Amniotic epithelial cell (primary cell): ENCODE measurements around the gene PSMD9.
"Not testable (repeated sequence)": the region's sequence is repeated elsewhere in the genome, so short reads cannot be mapped to it uniquely, and the experiment has no call there.

Source experiments
- DNase-seq: peaks from one replicate; pipeline ENCODE4 v3.0.0-alpha.2; 2010; ENCODE audit warnings: low read depth

PSMD9 gene

DNA sequence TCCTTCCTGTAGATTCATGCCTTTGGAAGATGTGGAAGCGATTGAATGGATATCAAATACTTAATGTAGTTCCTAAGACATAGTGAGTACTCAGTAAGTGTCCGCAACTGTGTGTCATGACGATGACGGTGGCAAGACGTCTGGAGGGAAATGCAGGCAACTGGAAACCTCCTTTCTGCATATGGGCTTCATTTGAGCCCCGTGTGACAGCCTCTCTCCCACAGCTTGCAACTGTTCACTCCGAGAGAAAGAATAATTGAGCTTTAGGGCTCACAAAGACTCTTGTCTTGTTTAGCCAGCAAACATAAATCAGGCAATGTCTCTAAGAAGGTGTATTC, 36.7 kb downstream of the PSMD9 start:
- no peak for DNase-seq

DNA sequence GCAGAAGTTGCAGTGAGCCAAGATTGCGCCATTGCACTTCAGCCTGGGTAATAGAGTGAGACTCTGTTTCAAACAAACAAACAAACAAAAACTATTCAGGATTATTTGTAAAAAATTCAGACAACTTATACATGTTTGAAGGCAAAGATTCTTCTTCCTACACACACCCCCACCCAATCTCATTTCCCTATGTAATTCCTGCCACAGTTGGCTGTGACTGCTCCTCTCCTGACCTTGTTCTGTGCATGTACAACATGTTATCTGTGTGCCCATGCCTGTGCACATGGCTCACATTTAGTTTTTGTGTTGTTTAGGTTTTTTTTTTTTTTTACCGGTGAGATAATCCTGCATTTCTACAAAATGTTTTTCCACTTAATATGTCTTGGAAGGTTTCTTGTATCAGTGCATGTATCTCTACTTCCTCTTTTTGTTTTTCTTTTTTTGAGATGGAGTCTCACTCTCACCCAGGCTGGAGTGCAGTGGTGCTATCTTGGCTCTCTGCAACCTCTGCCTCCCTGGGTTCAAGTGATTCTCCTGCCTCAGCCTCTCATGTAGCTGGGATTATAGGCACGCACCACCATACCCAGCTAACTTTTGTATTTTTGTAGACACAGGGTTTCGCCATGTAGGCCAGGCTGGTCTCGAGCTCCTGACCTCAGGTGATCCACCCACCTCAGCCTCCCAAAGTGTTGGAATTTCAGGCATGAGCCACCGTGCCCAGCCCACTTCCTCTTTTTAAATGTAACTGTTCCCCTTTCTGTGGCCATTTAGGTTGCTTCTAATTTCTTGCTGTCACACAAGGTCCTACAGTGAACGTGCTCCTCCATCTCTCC, 38.5 kb downstream of the PSMD9 start:
- no peak for DNase-seq

DNA sequence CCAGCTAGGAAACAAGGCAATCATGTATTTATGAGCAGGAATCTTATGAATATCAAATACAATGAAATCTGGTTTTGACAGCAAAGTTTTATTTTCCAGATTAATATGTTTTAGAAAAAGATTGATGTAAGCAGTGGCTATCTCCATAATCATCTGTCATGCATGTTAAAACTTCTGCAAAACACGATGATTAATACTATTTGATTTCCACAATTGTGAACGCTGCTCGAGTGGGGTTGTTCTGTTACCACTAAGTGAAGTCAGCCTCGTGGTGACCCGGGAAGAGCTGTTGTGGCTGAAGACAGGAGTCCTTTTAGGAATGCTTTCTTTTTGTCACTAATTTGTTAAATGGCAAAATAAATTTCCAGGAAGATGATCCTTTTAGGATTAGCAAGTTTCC, 39.2 kb downstream of the PSMD9 start:
- no peak for DNase-seq

DNA sequence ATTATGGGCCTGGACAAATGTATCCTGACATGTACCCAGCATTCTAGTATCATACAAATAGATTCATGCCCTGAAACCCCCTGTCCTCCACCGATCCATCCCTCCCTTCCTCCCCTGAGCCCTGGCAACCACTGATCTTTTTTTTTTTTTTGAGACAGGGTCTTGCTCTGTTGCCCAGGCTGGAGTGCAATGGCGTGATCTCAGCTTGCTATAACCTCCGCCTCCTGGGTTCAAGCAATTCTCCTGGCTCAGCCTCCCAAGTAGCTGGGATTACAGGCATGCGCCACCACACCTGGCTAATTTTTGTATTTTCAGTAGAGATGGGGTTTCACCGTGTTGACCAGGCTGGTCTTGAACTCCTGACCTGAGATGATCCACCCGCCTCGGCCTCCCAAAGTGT, 41.0 kb downstream of the PSMD9 start:
- not testable (repeated sequence) for DNase-seq

DNA sequence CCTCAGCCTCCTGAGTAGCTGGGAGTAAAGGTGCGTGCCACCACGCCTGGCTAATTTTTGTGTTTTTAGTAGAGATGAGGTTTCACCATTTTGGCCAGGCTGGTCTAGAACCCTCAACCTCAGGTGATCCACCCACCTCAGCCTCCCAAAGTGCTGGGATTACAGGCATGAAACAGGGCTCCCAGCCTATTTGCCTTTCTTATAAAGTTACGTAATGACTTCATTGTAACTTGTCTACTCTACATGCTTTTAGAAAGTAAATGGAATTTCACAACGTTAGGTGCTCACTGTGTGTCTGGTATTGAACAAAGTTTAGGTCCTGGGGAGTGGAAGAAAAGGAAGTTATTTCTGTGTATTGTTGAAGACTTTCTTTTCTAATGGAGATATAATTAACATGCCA, 42.3 kb downstream of the PSMD9 start:
- DNase-seq = no peak

DNA sequence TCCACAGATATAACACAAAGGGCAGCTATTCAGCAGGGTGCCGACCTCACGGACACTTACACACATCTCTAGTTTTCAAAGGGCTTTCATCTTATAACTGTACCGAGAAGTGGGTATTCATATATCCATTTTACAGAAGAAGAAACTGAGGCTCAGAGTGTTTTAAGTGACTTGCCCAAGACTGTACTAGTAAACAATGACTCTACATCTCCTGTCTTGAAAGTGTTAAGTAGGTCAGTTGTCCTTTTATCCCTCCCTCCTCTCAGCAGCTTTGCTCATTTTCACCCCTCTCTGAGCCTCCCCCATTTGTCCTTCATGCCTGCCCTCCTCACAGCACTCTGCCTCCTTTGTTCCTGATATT, 43.6 kb downstream of the PSMD9 start:
- no peak for DNase-seq

DNA sequence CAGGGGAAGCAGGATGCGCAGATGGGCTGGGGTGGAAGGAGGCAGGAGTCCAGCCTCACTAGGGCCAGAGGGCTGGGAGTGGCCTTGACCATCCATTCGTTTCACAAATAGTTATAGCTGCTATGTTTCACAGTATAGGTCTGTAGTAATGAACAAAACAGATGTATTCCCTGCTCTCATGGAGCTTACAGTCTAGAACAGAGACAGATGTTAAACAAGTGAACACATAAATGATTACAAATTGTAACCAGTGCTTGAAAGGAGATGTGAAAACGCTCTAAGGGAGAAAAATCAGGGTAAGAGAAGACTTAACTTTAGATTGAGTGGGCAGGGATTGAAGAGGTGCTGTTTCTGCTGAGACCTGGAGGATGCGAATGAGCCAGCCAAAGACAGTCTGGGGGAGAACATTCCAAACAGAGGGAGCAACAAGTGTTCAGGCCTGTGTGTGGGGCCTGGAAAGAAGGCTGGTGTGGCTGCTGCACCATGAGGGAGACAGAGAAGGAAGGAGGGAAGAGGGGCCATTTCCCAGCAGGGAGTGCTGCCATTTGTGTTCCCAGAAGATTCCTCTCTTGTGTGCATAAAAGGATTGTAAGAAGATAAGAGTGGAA, 44.4 kb downstream of the PSMD9 start:
- DNase-seq = no peak

DNA sequence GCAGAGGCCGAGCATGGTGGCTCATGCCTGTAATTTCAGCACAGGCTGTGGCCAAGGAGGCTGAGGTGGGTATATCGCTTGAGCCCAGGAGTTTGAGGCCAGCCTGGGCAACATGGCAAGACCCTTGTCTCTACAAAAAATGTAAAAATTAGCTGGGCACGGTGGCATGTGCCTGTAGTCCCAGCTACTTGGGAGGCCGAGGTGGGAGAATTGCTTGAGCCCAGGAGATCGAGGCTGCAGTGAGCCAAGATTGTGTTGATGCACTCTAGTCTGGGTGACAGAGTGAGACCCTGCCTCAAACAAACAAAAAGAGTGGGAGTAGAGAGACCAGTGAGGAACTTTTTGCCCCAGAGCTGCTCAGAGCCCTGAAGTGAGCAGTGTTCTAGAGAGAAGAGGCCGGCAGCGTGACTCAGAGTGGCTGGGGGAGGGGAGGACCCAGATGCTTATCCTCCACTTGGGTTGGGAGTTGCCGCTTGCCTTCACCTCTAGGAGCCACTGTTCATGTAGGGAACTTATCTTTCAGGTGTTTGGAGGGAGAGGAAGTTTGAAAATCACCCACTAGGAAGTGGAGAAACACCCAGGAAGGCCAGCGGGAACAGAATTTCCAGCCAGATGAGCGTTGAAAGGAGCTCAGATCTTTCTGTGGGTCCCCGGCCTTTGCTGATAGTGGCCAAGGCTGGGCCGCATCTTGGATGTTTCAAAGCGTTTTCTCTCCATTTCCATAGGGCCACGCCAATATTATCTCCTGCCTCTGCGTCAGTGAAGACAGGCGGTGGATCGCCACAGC, 45.1 kb downstream of the PSMD9 start:
- peak; percentile 79 for DNase-seq

DNA sequence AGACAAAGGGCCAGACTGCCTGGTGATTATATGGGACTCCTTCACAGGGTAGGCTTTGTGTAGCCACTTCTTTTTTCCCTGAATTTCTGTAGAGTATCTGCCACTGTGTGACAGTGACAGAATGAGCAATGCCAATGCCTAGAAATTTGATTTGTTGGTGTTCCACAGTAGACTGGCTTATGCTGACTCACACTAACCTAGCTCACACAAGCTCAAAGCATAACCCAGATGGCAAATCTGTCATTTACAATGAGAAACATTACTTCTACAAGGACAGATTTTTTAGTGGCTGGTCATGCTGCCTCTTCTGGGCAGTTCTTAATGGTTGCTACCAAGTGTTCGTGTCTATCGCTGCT, 45.7 kb downstream of the PSMD9 start:
- no peak for DNase-seq

DNA sequence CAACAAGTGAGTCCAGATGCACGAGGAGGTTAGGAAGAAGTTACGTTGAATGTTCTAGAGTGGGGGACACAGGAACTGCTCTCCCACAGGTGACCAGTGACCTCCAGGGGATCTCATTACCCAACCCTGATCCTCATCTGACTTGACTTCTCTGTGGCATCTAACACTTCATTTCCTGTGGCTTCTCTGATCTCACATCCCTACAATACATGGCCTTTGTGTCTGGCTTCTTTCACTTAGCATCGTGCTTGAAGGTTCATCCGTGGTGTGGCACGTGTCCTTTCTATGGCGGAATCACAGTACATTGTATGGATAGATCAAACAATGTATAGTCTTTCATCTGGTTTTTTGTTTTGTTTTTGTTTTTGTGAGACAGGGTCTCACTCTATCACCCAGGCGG, 49.1 kb downstream of the PSMD9 start:
- no peak for DNase-seq

DNA sequence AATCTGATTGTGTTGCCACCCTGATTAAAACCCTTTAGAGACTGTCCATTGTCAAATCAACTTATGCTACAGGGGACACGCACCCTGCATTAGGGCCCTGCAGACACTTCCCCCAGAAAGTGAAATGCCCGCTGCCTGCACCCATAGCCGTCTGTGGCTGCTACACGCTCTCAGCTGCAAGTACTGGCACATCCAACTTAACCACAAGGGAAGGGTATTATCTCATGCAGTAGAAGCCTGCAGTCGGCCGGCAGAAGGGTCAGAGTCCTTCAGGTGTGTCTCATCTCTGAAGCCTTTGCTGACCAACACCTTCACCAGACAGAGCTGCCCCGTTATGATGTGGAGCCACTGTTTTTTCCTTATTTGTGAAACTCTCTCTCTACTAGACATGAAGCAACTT, 50.6 kb downstream of the PSMD9 start:
- DNase-seq = peak; percentile 59

DNA sequence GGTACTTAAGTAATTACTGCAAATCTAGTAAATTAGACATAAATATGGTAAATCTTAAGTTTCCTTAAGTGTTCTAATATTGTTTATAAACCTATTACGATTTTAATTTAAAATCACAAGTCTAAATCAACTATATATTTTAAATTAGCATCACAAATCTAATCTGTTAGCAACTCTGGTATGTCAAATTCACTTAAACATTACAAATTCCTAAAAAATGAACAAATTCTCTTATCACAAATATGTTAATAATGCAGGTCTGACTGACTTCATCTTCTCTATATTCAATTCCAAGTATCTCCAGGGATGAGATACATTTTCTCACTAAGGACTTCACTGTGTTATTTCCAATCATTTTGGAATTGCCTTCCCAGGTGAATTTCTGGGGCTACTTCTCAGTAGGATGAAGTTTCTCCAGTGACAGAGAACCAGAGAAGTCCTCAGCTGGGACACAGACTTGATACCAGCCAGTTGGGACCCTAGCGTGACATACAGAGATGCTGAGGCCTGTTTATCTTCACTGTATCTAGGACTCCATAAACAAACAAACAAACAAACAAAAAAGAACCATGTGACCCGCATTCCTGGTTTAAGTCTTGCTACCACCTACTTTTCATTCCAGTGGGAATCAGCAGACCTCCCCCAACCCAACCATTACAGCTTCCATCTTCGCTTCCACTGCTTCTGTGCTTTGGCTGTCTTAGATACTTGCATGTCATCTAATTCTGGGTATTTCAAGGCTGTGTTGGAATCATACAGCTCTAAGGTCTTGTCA, 51.6 kb downstream of the PSMD9 start:
- DNase-seq = no peak

DNA sequence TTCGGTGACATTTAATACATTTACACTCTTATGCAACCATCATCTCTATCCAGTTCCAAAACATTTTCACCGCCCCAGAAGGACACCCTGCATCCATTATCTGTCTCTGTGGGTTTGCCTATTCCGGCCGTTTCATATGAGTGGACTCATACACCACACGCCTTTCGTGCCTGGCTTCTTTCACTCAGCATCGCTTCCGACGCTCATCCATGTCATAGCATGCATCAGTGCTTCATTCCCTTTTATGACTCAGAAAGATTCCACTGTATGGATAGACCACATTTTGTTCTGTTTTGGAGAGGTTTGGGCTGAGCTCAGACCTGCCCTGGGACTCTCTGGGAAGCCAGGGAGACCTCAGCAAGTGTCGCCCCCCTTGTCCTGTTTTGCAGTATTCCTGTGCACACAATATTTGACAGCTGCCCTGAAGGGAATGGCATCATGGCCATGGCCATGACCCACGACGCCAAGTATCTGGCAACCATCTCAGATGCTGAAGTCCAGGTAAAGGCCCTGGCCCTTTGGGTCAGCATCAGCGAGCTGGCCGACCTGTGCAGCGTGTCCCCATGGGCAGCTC, 53.6 kb downstream of the PSMD9 start:
- peak; percentile 97 for DNase-seq

DNA sequence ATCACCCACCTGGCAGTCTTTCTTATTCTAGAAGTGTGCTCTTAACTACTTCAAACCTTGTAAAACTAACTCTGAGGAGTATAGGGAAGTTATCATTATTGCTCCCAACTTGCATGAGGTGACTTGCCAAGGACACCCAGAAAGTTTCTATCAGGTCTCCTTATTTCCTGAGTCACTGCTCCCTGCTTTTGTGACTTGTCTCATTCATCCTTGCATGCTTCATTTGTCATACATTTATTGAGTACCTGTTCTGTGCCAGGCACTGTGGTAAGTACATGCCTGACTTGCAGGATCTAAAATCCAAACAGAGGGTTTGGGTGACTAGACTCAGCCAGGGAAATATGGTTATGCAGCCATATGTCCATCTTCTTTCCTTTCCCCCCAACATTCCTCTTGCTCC, 55.3 kb downstream of the PSMD9 start:
- DNase-seq = no peak

DNA sequence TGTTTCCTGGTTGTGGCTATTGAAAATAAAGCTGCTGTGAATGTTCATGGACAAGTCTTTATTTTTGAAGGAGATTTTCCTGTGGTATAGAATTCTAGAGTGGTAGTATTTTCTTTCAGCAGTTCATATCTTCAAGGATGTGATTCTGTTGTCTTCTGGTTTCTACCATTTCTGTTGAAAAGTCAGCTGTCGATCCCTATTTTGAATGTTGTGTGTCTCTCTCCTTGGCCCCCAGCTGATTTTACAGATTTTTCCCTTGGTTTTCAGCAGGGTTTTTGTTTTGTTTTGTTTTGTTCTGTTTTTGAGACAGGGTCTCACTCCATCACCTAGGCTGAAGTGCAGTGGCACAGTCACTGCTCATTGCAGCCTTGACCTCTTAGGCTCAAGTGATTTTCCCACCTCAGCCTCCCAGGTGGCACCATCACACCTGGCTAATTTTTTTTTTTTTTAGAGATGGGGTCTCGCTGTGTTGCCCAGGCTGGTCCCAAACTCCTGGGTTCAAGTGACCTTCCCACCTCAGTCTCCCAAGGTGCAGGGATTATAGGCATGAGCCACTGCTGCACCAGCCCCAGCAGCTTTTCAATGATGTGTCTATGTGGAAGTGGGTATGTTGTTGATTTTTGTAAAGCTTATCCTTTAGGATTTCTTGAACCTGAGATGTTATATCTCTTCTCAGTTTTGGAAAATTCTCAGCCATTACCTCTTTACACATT, 57.9 kb downstream of the PSMD9 start:
- DNase-seq = no peak

DNA sequence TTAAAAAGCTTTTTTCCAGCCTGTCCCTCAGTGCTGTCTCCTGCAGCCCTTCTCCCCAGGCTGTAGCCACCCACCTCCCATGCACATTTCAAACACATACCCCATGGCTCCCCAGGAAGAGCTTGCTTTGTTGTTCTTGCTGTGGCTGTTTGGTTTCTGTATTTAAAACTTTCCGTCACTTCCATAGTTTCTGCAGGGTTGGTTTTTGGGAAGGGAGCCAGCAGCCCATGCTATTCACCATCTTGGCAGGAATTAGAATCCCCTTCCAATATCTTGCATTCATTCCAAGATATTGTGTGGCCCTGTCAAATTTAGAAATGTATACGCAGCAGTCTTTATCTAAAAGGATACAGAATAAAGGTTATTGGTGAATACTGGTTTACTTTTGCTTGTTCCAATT, 59.4 kb downstream of the PSMD9 start:
- DNase-seq = no peak

DNA sequence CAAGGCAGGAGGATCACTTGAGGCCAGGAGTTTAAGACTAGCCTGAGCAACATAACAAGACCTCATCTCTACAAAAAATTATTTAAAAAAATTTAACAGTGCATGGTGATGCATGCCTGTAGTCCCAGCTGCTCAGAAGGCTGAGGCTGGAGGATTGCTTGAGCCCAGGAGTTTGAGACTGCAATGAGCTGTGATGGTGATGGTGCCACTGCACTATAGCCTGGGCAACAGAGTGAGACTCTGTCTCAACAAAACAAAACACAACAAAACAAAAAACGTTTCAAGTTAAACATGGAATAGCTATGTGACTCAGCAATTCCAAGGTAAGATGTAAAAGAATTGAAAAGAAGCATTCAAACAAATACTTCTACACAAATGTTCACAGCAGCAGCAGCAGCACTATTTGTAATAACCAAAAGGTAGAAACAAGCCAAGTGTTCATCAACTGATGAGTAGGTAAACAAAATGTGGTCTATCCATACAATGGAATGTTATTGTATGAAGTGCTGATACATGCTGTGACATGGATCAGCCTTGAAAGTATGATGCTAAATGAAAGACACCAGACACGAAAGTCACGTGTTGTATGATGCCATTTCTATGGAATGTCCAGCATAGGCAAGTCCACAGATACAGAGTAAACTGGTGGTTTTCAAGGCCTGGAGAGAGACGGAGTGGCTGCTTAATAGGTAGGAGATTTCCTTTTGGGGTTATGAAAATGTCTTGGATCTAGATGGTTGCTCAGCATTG, 61.2 kb downstream of the PSMD9 start:
- peak; percentile 98 for DNase-seq

DNA sequence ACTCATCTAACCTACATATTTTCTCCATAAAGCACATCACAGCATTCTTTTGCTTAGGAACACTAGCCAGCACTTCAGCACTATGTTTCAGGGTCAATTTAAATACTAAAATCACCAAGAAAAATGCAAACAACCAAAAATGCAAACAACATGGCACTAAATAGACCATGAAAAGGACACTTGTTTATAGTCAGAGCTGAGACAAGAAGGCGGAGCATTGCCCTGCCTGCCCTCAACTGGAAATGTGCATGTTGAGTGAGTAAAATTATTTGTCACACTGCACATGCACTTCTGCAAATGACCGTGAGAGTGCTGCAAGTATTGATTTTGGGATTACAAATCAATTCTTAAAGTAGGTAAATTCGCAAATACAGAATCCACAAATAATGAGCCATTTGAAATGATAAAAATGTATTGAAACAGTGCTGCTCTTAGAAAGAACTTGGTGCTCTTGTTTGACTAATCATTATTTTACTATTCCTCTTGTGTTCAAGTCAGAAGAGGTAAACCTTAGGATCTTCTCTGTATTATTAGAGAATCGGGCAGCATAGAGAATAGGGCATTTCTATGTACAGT, 64.6 kb downstream of the PSMD9 start:
- no peak for DNase-seq

DNA sequence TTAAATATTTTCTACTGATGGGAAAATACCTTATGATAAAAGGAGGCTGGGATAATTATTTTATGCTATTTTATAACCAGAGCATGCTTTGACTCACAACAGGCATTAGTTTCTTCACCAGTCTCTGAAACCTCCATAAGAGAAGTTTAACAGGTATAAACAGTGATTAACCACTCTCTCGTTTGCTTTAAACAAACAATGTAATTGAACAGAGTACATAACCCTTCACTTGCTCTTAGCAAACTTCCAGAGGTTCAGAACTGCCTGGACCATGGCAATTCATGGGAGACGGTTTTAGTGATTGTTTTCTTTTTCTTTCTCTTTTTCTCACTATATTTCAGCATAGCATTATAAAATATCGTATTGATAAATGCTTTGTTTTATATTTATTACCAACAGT, 65.1 kb downstream of the PSMD9 start:
- DNase-seq = no peak
